Tibial nerve (tissue), 4 donors: ENCODE results near the gene BPNT1. TPM values are rescaled to one million over a fixed set of nuclear protein-coding genes. Genes with fewer than 3 reads are reported as not detected.

Experiments
- DNase-seq, 2 donors: peaks; one replicate each; pipeline ENCODE4 v3.0.0-alpha.2; 2019; ENCODE audit warnings: low spot score in 2 of 2
- H3K27ac ChIP-seq, 4 donors: fragments of 200-600 bp; sonication (generic) in 3 of 4; one replicate each; pipeline ENCODE4 v1.5.1; 2017 to 2019; ENCODE audit warnings: mild to moderate bottlenecking in 1 of 4
- H3K27me3 ChIP-seq, 2 donors: fragments of 200-600 bp; sonication (generic) in 1 of 2; one replicate each; pipeline versions ENCODE4 v1.5.1 to v1.6.0; 2017 to 2019
- H3K36me3 ChIP-seq, 3 donors: fragments of 200-600 bp; sonication (generic); one replicate each; pipeline ENCODE4 v1.5.1; 2018 to 2019
- H3K4me1 ChIP-seq, 4 donors: fragments of 200-600 bp; sonication (generic) in 3 of 4; one replicate each; pipeline ENCODE4 v1.5.1; 2017 to 2019
- H3K4me3 ChIP-seq, 4 donors: fragments of 200-600 bp; sonication (generic) in 3 of 4; one replicate each; pipeline ENCODE4 v1.5.1; 2017 to 2019; ENCODE audit warnings: mild to moderate bottlenecking in 1 of 4, moderate library complexity in 1 of 4
- H3K9me3 ChIP-seq, 4 donors: fragments of 200-600 bp; sonication (generic) in 3 of 4; one replicate each; pipeline ENCODE4 v1.5.1; 2017 to 2019
- CTCF ChIP-seq, 5 experiments: fragments of 200-600 bp in 3 of 5; fragments of 450-650 bp in 2 of 5; sonication (generic) in 3 of 5; IDR thresholded peaks; one replicate each; pipeline ENCODE4 v1.5.1; 2016 to 2019; ENCODE audit warnings: antibody characterized with exemption in 5 of 5, mild to moderate bottlenecking in 3 of 5, moderate library complexity in 2 of 5
- EP300 ChIP-seq, 2 donors: sonication (generic); formaldehyde crosslinking; IDR thresholded peaks; one replicate each; pipeline ENCODE4 v1.6.1; 2017; ENCODE audit warnings: antibody characterized with exemption in 2 of 2, mild to moderate bottlenecking in 1 of 2
- POLR2A ChIP-seq, 2 donors: fragments of 450-650 bp; IDR thresholded peaks; one replicate each; pipeline ENCODE4 v1.6.1; 2017; ENCODE audit warnings: antibody characterized with exemption in 2 of 2, mild to moderate bottlenecking in 2 of 2, moderate library complexity in 2 of 2
- WGBS, 2 donors: methylation state at CpG; one replicate each; pipeline ENCODE4 v1.1.5; 2018; 5-methylcytosine and 5-hydroxymethylcytosine counted together
- total RNA-seq, 4 donors: library from RNA; depleted of rRNA; stranded (reverse); fragments of >200 nt; gene quantifications; one replicate each; pipeline ENCODE4 v1.1.0, GENCODE V29; 2016

Gene BPNT1
- total RNA-seq, 4 donors from 2014 or later = 16.1 to 25.9 (median 19.2) TPM

GRCh38 chr1:220031287-220031686 lies 58.3 kb downstream of the BPNT1 start:
- no peak overlapping the region for H3K27ac ChIP-seq
- WGBS, 2 donors = 77 to 84% methylated on average over 2 of the region's 2 CpGs
- no peaks in the 10 kb centered on the region for H3K4me1 ChIP-seq
- H3K27me3 ChIP-seq = no peaks in the 10 kb centered on the region
- TF ChIP-seq POLR2A (IDR thresholded peaks at IDR 0.05) = no peak
- TF ChIP-seq EP300 (IDR thresholded peaks at IDR 0.05) = no peak
- TF ChIP-seq CTCF (IDR thresholded peaks at IDR 0.05) = no peak
- peaks cover 0 to 76% (median 0%) of the 10 kb centered on the region in 3 donors for H3K36me3 ChIP-seq
- no peak for DNase-seq
- H3K4me3 ChIP-seq = no peak overlapping the region
- no peaks in the 10 kb centered on the region for H3K9me3 ChIP-seq

DNA sequence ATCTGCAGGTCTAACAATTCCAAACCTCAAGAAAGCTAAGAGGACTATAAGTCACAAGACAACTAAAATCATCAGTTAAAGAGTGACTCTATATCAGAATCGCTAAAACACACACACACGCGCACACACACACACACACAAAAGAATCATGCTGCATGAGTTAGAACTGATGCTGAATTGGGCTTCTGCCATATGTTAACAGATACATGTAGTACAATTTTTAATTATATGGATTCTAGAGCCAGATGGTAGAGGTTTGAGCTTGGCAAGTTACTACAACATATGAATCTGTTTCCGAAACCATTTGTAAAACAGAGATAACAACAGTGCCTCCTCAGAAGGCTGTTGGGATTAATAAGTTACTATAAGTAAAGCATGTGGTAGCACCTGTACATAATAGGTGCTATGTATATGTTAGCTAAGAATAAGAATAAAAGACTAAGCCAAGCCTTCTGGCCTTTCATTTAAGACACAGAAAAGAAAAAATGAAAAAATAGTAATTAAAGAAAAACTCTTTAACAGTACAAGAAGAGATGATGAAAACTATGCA lies 61.2 kb downstream of the BPNT1 start:
- no peak for TF ChIP-seq CTCF (IDR thresholded peaks at IDR 0.05)
- Histone ChIP-seq H3K27me3 (no peaks in the 10 kb centered on the region), H3K4me3 (no peak overlapping the region), H3K27ac (no peak overlapping the region), H3K4me1 (no peaks in the 10 kb centered on the region), H3K36me3 (peaks cover 0 to 90% (median 8%) of the 10 kb centered on the region in 3 donors), H3K9me3 (no peaks in the 10 kb centered on the region)
- 91% methylated on average over 4 of the region's 4 CpGs for WGBS, 2 donors
- DNase-seq = no peak

GRCh38 chr1:220019071-220019470 lies 70.5 kb downstream of the BPNT1 start:
- no peak for TF ChIP-seq CTCF (IDR thresholded peaks at IDR 0.05)
- TF ChIP-seq EP300 (IDR thresholded peaks at IDR 0.05) = no peak
- TF ChIP-seq POLR2A (IDR thresholded peaks at IDR 0.05) = no peak
- no peak for DNase-seq
- H3K4me1 ChIP-seq = no peaks in the 10 kb centered on the region
- H3K4me3 ChIP-seq = no peak overlapping the region
- peaks cover 2 to 94% (median 7%) of the 10 kb centered on the region in 3 donors for H3K36me3 ChIP-seq
- no peak overlapping the region for H3K27ac ChIP-seq
- H3K27me3 ChIP-seq = no peaks in the 10 kb centered on the region
- no peaks in the 10 kb centered on the region for H3K9me3 ChIP-seq

DNA sequence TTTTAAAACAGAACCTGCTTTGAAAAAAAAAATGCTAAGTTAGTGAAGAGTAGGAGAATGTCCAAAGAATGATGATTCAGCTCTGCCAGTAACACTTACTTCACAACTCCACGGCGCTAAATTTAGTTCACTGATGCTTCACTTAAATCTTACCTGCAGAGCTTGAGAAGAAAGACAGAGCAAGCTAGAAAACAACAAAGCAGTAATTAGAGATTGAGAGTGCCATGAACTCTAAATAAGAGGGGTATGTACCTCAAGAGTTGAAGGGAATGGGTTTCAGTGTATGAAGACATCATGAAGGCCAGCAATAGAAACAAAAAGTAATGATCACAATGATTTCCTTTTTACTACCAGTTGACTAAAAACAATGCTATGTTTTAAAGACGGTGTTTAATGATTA lies 76.1 kb downstream of the BPNT1 start:
- H3K4me1 ChIP-seq = peaks cover 0 to 7% (median 0%) of the 10 kb centered on the region in 4 donors
- no peak overlapping the region for H3K4me3 ChIP-seq
- no peak overlapping the region for H3K27ac ChIP-seq
- TF ChIP-seq CTCF (IDR thresholded peaks at IDR 0.05) = no peak
- no peak for TF ChIP-seq POLR2A (IDR thresholded peaks at IDR 0.05)
- no peak for TF ChIP-seq EP300 (IDR thresholded peaks at IDR 0.05)
- 79 to 85% methylated on average over 3 of the region's 3 CpGs for WGBS, 2 donors
- peaks cover 2 to 81% (median 10%) of the 10 kb centered on the region in 3 donors for H3K36me3 ChIP-seq
- no peaks in the 10 kb centered on the region for H3K9me3 ChIP-seq
- no peaks in the 10 kb centered on the region for H3K27me3 ChIP-seq
- no peak for DNase-seq

DNA sequence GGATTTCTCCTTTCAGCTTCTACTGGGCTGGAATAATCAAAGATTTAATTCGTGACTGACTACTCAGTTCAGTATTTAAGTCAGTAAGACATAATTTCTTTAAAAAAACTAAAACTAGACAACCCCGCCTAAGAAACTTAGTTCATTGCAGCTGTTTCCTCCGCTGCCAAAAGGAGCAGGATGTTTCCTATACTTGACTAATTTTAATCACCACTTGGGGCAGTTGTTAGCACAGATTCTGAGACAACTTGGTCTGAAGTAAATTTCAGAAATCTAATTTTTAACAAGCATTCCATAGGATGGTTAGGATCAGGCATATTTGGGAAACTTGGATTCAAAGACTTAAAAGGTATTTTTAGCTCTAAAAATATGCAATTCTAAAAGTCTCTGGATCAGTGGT lies 77.3 kb downstream of the BPNT1 start:
- H3K27ac ChIP-seq = peak overlapping the region in 1 of 4 donors; percentile 39
- peaks cover 0 to 7% (median 0%) of the 10 kb centered on the region in 4 donors for H3K4me1 ChIP-seq
- TF ChIP-seq CTCF (IDR thresholded peaks at IDR 0.05) (no peak), POLR2A (IDR thresholded peaks at IDR 0.05) (no peak), EP300 (IDR thresholded peaks at IDR 0.05) (no peak)
- H3K27me3 ChIP-seq = no peaks in the 10 kb centered on the region
- H3K9me3 ChIP-seq = no peaks in the 10 kb centered on the region
- WGBS, 2 donors = 29 to 36% methylated on average over 3 of the region's 3 CpGs
- H3K36me3 ChIP-seq = peaks cover 2 to 76% (median 14%) of the 10 kb centered on the region in 3 donors
- no peak overlapping the region for H3K4me3 ChIP-seq
- no peak for DNase-seq
